Right atrium auricular region (tissue), 2 donors: ENCODE measurements around the gene TRIM46. TPM values are rescaled to one million over a fixed set of nuclear protein-coding genes. Genes with fewer than 3 reads are reported as not detected.

ENCODE experiments used
- DNase-seq: peaks from one replicate; pipeline ENCODE4 v3.0.0-alpha.2; 2019; ENCODE audit warnings: low spot score
- H3K27ac ChIP-seq, 2 donors: fragments of 200-600 bp; sonication (generic); 1 replicate in 1 of 2; 2 replicates in 1 of 2; pipeline ENCODE4 v1.5.1; 2016 to 2019
- H3K27me3 ChIP-seq, 2 donors: fragments of 200-600 bp; sonication (generic); one replicate each; pipeline versions ENCODE4 v1.5.1 to v1.6.0; 2017 to 2019
- H3K36me3 ChIP-seq: fragments of 200-600 bp; sonication (generic); one replicate; pipeline ENCODE4 v1.5.1; 2016
- H3K4me1 ChIP-seq, 2 donors: fragments of 200-600 bp; sonication (generic); one replicate each; pipeline versions ENCODE4 v1.5.1 to v1.6.0; 2017 to 2019
- H3K4me3 ChIP-seq, 2 donors: fragments of 200-600 bp; sonication (generic); 1 replicate in 1 of 2; 2 replicates in 1 of 2; pipeline ENCODE4 v1.5.1; 2017 to 2019; ENCODE audit warnings: mild to moderate bottlenecking in 1 of 2, moderate library complexity in 1 of 2
- H3K9me3 ChIP-seq, 2 donors: fragments of 200-600 bp; sonication (generic); one replicate each; pipeline ENCODE4 v1.5.1; 2019
- CTCF ChIP-seq, 2 donors: fragments of 200-600 bp; sonication (generic); IDR thresholded peaks; one replicate each; pipeline ENCODE4 v1.5.1; 2019; ENCODE audit warnings: antibody characterized with exemption in 2 of 2
- total RNA-seq, 2 donors: library from RNA; depleted of rRNA; stranded (reverse); fragments of >200 nt; gene quantifications; one replicate each; pipeline ENCODE4 v1.1.0, GENCODE V29; 2016

TRIM46 gene
- total RNA-seq, 2 donors from 2014 or later: 0.20 TPM; not detected in 1

- Histone ChIP-seq H3K27ac (no peak overlapping the region), H3K27me3 (no peaks in the 10 kb centered on the region), H3K4me1 (peaks cover 0 to 30% of the 10 kb centered on the region in 2 donors), H3K9me3 (no peaks in the 10 kb centered on the region), H3K4me3 (no peak overlapping the region), H3K36me3 (peaks cover 7% of the 10 kb centered on the region)
- DNase-seq: no peak
- TF ChIP-seq CTCF (IDR thresholded peaks at IDR 0.05): no peak
Measured at GRCh38 chr1:155197901-155198546, 24.4 kb downstream of the TRIM46 start.

- Histone ChIP-seq H3K4me3 (no peak overlapping the region), H3K27me3 (no peaks in the 10 kb centered on the region), H3K9me3 (no peaks in the 10 kb centered on the region), H3K36me3 (peaks cover 7% of the 10 kb centered on the region), H3K27ac (no peak overlapping the region), H3K4me1 (peaks cover 0 to 25% of the 10 kb centered on the region in 2 donors)
- TF ChIP-seq CTCF (IDR thresholded peaks at IDR 0.05): no peak
- DNase-seq: no peak
Measured at GRCh38 chr1:155198547-155198906, 24.9 kb downstream of the TRIM46 start.

- TF ChIP-seq CTCF (IDR thresholded peaks at IDR 0.05): no peak
- H3K27me3 ChIP-seq: no peaks in the 10 kb centered on the region
- H3K4me1 ChIP-seq: peaks cover 0 to 12% of the 10 kb centered on the region in 2 donors
- H3K36me3 ChIP-seq: peaks cover 7% of the 10 kb centered on the region
- no peak for DNase-seq
- H3K27ac ChIP-seq: no peak overlapping the region
- H3K9me3 ChIP-seq: no peaks in the 10 kb centered on the region
- no peak overlapping the region for H3K4me3 ChIP-seq
Measured at GRCh38 chr1:155199792-155200191, 26.1 kb downstream of the TRIM46 start.

GRCh38 chr1:155200920-155201319 lies 27.3 kb downstream of the TRIM46 start:
- Histone ChIP-seq H3K9me3 (no peaks in the 10 kb centered on the region), H3K36me3 (peaks cover 7% of the 10 kb centered on the region), H3K4me3 (no peak overlapping the region), H3K27ac (no peak overlapping the region), H3K27me3 (no peaks in the 10 kb centered on the region), H3K4me1 (peaks cover 0 to under 1% of the 10 kb centered on the region in 2 donors)
- TF ChIP-seq CTCF (IDR thresholded peaks at IDR 0.05): no peak
- no peak for DNase-seq

GRCh38 chr1:155202198-155202597 lies 28.5 kb downstream of the TRIM46 start:
- H3K9me3 ChIP-seq: no peaks in the 10 kb centered on the region
- no peak for TF ChIP-seq CTCF (IDR thresholded peaks at IDR 0.05)
- H3K4me1 ChIP-seq: peaks cover 0 to 11% of the 10 kb centered on the region in 2 donors
- H3K27me3 ChIP-seq: no peaks in the 10 kb centered on the region
- DNase-seq: no peak
- H3K4me3 ChIP-seq: no peak overlapping the region
- no peak overlapping the region for H3K27ac ChIP-seq
- H3K36me3 ChIP-seq: peaks cover 7% of the 10 kb centered on the region
